HepG2 (cell line): Measurements from ENCODE around the gene CADM4. TPM values are rescaled to one million over a fixed set of nuclear protein-coding genes. Genes with fewer than 3 reads are reported as not detected.
A peak's percentile ranks its signal among the peaks of the same experiment; 100 is the strongest.

Experiments
- ISL2 ChIP-seq: sonication (generic); formaldehyde crosslinking; IDR thresholded peaks from 2 replicates; pipeline ENCODE4 v1.5.0; 2020; ENCODE audit warnings: missing genetic modification reagents
- MXD4 ChIP-seq: IDR thresholded peaks from 2 replicates; pipeline ENCODE4 v1.6.1; 2016; ENCODE audit warnings: mild to moderate bottlenecking, missing biosample characterization, missing genetic modification reagents
- PHF8 ChIP-seq: sonication (generic); formaldehyde crosslinking; IDR thresholded peaks from 2 replicates; pipeline ENCODE4 v1.5.0; 2020; ENCODE audit warnings: missing genetic modification reagents
- ZNF44 ChIP-seq: sonication (generic); formaldehyde crosslinking; IDR thresholded peaks from 2 replicates; pipeline ENCODE4 v1.5.1; 2020; ENCODE audit warnings: mild to moderate bottlenecking, missing genetic modification reagents
- ZNF562 ChIP-seq: sonication (generic); formaldehyde crosslinking; IDR thresholded peaks from 2 replicates; pipeline ENCODE4 v1.8.0; 2022; ENCODE audit warnings: missing genetic modification reagents, borderline replicate concordance
- ZNF703 ChIP-seq: sonication (generic); formaldehyde crosslinking; IDR thresholded peaks from 2 replicates; pipeline ENCODE4 v1.5.1; 2020; ENCODE audit warnings: missing genetic modification reagents, mild to moderate bottlenecking, moderate library complexity, borderline replicate concordance
- ZNF747 ChIP-seq: sonication (generic); formaldehyde crosslinking; IDR thresholded peaks from 2 replicates; pipeline ENCODE4 v1.8.1; 2023; ENCODE audit warnings: missing genetic modification reagents, mild to moderate bottlenecking, borderline replicate concordance
- ZNF768 ChIP-seq: sonication (generic); formaldehyde crosslinking; IDR thresholded peaks from 2 replicates; pipeline ENCODE4 v1.4.0; 2020; ENCODE audit warnings: missing genetic modification reagents
- polyA plus RNA-seq, 8 experiments: library from polyadenylated mRNA; depleted of rRNA in 3 of 8; stranded (reverse) in 7 of 8; unstranded in 1 of 8; fragments of >200 nt; fragmentation: Illumina TruSeq in 4 of 8; extraction: Trizol in 4 of 8; gene quantifications; 2 replicates each; pipeline versions ENCODE4 v1.2.1 to v1.2.3, GENCODE V29; 2011 to 2016; ENCODE audit warnings: low read depth in 4 of 8, missing spikeins in 1 of 8, mixed read lengths in 1 of 8; ENCODE audit not compliant: insufficient read depth in 1 of 8
- total RNA-seq, 5 experiments: library from RNA; depleted of rRNA; stranded (reverse); fragments of >200 nt; fragmentation: Illumina TruSeq; extraction: Trizol; gene quantifications; 2 replicates each; pipeline ENCODE4 v1.2.3, GENCODE V29; 2016; ENCODE audit warnings: low read depth in 1 of 5
- TF ChIP-seq, protein P1 (sequence below): IDR thresholded peaks from 2 replicates; pipeline ENCODE4 v1.6.1; 2016; ENCODE audit warnings: low read depth, missing genetic modification reagents, missing compliant biosample characterization
- TF ChIP-seq, protein P2 (sequence below): sonication (generic); formaldehyde crosslinking; IDR thresholded peaks from 2 replicates; pipeline ENCODE4 v1.9.0; 2022; ENCODE audit warnings: missing genetic modification reagents, mild to moderate bottlenecking, borderline replicate concordance
- TF ChIP-seq, protein P3 (sequence below): IDR thresholded peaks from 2 replicates; pipeline ENCODE4 v1.6.1; 2016; ENCODE audit warnings: low read depth, control low read depth
- TF ChIP-seq, protein P4 (sequence below): sonication (generic); formaldehyde crosslinking; IDR thresholded peaks from 2 replicates; pipeline ENCODE4 v1.8.0; 2022; ENCODE audit warnings: missing genetic modification reagents, mild to moderate bottlenecking, inconsistent platforms, borderline replicate concordance
- TF ChIP-seq, protein P5 (sequence below): IDR thresholded peaks from 2 replicates; pipeline ENCODE4 v1.4.0; 2020; ENCODE audit warnings: mild to moderate bottlenecking, missing genetic modification reagents

Gene CADM4
- total and polyA plus RNA-seq, 2 of the 13 experiments (the other 11 are each of a cell fraction or from before 2014, with no cell fraction given) = 8.5 to 16.0 TPM

DNA sequence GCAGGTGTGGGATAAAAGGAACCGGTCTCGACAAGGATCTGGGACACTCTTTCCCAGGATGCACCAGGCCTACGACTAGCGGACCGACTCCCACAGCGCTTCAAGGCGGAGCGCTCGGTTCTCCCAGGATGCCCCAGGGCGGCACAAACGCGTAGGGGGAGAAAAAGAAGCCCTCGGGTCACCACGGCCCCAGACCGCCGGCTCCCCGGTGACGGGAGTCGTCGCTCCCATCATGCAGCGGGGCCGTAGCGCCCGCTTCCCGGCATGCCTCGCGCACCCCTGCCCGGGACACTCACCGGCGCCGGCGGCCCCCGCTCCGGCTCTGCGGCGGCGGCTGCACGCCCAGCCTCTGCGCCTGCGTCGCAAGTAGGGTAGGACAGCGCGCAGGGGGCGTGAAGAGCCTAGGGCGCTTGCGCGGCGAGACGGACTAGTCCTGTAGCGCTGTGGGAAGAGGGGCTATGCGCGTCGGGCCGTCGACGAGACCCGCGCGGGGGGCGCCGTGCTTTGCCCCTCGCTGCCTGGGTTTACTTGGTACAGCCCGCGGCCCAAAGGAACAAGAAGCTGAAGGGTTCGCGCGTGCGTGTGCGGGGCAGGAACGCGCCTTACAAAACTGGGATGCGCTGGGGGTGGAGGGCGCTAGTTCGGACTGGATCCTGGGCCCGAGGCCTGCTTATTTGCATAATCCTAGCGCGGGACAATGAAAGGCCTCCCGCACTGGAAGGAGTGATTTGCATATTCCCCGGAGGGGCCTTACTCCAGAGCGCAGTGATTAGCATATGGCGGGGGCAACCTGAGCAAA is 20.2 kb downstream of the CADM4 start, which contains the start of gene ZNF428 (continued):
- TF ChIP-seq PHF8 (CRISPR knock-in tag) (peak; percentile 90), MXD4 (CRISPR knock-in tag) (no peak; the same call in 1 of the 2 replicates), ZNF768 (peak; percentile 71; the same call in 1 of the 2 replicates), ZNF44 (CRISPR knock-in tag) (peak; percentile 75), ISL2 (CRISPR knock-in tag) (peak; percentile 51; the same call in 1 of the 2 replicates), ZNF703 (CRISPR knock-in tag) (no peak), ZNF747 (CRISPR knock-in tag) (peak; percentile 92), ZNF562 (CRISPR knock-in tag) (peak; percentile 65; the same call in 1 of the 2 replicates)
- TF ChIP-seq, protein P1, sequence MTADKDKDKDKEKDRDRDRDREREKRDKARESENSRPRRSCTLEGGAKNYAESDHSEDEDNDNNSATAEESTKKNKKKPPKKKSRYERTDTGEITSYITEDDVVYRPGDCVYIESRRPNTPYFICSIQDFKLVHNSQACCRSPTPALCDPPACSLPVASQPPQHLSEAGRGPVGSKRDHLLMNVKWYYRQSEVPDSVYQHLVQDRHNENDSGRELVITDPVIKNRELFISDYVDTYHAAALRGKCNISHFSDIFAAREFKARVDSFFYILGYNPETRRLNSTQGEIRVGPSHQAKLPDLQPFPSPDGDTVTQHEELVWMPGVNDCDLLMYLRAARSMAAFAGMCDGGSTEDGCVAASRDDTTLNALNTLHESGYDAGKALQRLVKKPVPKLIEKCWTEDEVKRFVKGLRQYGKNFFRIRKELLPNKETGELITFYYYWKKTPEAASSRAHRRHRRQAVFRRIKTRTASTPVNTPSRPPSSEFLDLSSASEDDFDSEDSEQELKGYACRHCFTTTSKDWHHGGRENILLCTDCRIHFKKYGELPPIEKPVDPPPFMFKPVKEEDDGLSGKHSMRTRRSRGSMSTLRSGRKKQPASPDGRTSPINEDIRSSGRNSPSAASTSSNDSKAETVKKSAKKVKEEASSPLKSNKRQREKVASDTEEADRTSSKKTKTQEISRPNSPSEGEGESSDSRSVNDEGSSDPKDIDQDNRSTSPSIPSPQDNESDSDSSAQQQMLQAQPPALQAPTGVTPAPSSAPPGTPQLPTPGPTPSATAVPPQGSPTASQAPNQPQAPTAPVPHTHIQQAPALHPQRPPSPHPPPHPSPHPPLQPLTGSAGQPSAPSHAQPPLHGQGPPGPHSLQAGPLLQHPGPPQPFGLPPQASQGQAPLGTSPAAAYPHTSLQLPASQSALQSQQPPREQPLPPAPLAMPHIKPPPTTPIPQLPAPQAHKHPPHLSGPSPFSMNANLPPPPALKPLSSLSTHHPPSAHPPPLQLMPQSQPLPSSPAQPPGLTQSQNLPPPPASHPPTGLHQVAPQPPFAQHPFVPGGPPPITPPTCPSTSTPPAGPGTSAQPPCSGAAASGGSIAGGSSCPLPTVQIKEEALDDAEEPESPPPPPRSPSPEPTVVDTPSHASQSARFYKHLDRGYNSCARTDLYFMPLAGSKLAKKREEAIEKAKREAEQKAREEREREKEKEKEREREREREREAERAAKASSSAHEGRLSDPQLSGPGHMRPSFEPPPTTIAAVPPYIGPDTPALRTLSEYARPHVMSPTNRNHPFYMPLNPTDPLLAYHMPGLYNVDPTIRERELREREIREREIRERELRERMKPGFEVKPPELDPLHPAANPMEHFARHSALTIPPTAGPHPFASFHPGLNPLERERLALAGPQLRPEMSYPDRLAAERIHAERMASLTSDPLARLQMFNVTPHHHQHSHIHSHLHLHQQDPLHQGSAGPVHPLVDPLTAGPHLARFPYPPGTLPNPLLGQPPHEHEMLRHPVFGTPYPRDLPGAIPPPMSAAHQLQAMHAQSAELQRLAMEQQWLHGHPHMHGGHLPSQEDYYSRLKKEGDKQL = no peak
- TF ChIP-seq, protein P2, sequence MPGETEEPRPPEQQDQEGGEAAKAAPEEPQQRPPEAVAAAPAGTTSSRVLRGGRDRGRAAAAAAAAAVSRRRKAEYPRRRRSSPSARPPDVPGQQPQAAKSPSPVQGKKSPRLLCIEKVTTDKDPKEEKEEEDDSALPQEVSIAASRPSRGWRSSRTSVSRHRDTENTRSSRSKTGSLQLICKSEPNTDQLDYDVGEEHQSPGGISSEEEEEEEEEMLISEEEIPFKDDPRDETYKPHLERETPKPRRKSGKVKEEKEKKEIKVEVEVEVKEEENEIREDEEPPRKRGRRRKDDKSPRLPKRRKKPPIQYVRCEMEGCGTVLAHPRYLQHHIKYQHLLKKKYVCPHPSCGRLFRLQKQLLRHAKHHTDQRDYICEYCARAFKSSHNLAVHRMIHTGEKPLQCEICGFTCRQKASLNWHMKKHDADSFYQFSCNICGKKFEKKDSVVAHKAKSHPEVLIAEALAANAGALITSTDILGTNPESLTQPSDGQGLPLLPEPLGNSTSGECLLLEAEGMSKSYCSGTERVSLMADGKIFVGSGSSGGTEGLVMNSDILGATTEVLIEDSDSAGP (CRISPR knock-in tag) = peak; percentile 93; the same call in 1 of the 2 replicates
- TF ChIP-seq, protein P3, sequence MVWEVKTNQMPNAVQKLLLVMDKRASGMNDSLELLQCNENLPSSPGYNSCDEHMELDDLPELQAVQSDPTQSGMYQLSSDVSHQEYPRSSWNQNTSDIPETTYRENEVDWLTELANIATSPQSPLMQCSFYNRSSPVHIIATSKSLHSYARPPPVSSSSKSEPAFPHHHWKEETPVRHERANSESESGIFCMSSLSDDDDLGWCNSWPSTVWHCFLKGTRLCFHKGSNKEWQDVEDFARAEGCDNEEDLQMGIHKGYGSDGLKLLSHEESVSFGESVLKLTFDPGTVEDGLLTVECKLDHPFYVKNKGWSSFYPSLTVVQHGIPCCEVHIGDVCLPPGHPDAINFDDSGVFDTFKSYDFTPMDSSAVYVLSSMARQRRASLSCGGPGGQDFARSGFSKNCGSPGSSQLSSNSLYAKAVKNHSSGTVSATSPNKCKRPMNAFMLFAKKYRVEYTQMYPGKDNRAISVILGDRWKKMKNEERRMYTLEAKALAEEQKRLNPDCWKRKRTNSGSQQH (CRISPR knock-in tag) = no peak
- TF ChIP-seq, protein P4, sequence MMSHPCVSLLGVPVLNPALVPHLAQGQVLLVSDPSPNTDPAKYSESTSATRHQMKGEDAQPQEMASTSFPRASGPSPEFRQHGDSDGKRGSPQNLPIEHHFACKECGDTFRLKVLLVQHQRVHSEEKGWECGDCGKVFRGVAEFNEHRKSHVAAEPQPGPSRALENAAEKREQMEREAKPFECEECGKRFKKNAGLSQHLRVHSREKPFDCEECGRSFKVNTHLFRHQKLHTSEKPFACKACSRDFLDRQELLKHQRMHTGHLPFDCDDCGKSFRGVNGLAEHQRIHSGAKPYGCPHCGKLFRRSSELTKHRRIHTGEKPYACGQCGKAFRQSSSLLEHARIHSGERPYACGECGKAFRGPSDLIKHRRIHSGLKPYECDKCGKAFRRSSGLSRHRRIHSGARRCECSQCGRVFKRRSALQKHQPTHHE (CRISPR knock-in tag) = peak; percentile 78
- TF ChIP-seq, protein P5, sequence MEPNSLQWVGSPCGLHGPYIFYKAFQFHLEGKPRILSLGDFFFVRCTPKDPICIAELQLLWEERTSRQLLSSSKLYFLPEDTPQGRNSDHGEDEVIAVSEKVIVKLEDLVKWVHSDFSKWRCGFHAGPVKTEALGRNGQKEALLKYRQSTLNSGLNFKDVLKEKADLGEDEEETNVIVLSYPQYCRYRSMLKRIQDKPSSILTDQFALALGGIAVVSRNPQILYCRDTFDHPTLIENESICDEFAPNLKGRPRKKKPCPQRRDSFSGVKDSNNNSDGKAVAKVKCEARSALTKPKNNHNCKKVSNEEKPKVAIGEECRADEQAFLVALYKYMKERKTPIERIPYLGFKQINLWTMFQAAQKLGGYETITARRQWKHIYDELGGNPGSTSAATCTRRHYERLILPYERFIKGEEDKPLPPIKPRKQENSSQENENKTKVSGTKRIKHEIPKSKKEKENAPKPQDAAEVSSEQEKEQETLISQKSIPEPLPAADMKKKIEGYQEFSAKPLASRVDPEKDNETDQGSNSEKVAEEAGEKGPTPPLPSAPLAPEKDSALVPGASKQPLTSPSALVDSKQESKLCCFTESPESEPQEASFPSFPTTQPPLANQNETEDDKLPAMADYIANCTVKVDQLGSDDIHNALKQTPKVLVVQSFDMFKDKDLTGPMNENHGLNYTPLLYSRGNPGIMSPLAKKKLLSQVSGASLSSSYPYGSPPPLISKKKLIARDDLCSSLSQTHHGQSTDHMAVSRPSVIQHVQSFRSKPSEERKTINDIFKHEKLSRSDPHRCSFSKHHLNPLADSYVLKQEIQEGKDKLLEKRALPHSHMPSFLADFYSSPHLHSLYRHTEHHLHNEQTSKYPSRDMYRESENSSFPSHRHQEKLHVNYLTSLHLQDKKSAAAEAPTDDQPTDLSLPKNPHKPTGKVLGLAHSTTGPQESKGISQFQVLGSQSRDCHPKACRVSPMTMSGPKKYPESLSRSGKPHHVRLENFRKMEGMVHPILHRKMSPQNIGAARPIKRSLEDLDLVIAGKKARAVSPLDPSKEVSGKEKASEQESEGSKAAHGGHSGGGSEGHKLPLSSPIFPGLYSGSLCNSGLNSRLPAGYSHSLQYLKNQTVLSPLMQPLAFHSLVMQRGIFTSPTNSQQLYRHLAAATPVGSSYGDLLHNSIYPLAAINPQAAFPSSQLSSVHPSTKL (CRISPR knock-in tag) = peak; percentile 35; the same call in 1 of the 2 replicates
